HG02840 (cell line): ENCODE data around the gene SIGLEC6.

ENCODE experiments used
- ATAC-seq: cut with Tn5 transposase; IDR thresholded peaks from one replicate; pipeline ENCODE4 v1.9.1; 2021; ENCODE audit warnings: mild to moderate bottlenecking, moderate library complexity, moderate number of reproducible peaks; ENCODE audit not compliant: unreplicated experiment, low FRiP score

Gene SIGLEC6

DNA sequence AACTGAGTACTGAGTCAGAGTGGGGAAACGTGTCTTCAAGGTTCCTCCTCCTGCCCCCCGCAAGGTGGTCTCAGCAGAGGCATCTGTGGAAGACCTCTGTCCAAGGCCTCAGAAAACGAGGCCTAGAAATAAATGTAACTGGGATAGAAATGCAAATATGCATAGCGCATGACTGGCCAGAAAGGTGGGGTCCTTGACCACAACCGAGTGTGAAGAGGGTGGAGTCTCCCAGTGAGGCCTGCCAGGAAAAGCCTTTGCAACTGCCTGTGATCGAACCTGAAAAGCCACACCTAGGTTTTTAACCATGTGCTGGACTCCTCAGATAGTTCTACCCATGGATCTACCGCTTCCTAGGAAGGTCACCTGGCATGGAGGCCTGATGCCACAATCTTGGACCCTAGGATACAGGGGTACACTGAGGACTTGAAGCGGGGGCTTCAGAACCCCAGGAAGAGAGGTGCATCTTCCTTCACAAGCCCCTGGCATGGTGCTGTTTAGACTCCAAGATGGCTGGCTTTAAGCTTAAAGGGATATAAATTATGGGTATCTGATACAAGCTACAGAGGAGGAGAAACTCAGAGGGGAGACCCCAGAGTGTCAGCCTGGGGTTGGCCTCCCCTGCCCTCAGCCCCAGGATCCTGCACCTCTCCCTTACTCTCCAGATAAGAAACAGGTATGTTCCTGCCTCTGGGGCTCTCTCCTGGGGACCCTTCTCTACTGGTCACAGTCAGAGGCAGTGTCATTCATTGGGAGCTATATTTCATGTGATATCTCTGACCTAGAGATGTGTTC is 18.3 kb upstream of the SIGLEC6 start:
- no peak for ATAC-seq

- ATAC-seq = no peak
Measured at GRCh38 chr19:51548891-51549305, 17.4 kb upstream of the SIGLEC6 start.

GRCh38 chr19:51548213-51548651 is 16.8 kb upstream of the SIGLEC6 start:
- no peak for ATAC-seq

DNA sequence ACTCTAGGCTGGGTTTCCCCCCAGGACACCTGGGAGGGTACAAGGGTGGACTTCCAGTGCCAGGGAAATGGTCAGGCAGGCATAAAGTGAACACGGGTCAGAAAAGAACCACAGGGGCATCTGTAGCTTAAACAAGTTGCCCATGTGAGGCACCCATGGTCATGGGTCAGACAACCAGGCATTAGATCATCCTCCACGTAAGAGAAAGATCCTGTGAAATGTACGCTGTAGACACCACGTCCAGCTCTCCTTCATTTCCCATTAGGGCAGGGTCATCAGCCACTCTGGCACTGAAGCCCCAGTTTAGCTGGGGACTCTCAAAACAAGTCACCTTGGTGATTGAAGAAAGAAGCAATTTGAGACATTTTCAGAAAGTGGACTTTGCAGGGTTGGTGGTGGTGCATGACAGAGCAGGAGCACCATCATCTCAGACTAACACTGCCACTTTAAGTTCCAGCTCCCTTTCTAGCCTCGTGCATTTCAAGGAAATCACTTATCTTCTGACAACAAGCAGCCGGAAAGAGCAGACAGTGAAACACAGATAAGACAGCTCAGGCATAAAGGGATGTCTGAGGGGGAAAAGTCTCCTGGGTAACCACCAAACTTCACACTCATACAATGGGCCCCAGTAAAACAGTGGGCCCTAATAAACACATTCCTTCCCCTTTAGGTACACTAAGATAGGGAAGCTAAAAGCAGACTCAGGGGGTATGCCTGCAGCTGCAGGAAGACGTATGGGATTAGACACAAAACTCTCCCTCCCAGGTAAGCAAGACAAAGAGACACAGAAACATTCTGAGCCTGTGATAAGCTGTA is 16.1 kb upstream of the SIGLEC6 start:
- ATAC-seq = no peak

GRCh38 chr19:51546650-51547396 is 15.4 kb upstream of the SIGLEC6 start:
- ATAC-seq = no peak

DNA sequence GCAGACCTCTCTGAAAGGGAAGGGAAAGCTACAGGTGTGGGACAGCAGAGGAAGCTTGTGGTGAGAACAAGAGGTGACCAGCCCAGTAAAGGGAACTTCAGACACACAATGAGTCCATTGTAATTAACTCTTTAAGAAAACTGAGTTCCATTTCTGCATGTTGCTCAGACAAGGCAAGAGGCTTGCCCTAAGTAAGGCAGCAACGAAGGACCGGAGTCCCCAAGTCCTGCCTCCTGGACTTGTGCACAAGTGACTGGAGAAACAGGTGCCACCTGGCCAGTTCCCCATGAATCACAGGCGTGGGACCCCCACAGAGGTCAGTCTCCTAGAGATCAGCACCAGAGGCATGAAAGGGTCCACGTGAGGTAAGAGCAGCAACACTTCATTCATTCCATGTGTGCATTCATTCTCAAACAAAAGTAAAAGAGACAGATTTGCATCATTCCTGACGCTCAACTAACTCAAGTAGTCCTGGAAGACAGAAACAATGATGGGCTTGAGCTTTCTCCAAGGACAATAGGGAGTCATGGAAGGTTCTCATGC is 14.7 kb upstream of the SIGLEC6 start:
- ATAC-seq = no peak

DNA sequence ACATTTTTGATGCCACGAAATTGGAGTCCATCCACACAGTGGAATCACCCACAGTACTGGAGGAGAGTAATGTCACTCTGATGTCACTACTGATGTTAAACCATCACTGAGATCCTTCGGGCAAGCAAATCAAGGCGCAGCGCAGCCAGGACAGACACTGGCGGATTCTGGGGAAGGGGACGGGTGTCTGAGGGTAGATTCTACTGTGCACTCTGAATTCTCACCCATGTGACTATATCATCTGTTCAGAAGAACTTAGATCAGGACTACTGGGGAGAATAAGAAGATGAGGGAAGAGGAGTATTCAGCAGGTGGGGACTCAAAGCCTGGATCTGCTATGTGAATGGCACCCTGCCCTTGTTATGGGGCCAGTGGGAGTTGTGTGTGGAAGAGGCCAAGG is 12.6 kb upstream of the SIGLEC6 start:
- no peak for ATAC-seq

- ATAC-seq = no peak
Measured at GRCh38 chr19:51542699-51543098, 11.2 kb upstream of the SIGLEC6 start.

- ATAC-seq = no peak
Measured at GRCh38 chr19:51541458-51542357, 10.2 kb upstream of the SIGLEC6 start.

- no peak for ATAC-seq
Measured at GRCh38 chr19:51539821-51540366, 8.4 kb upstream of the SIGLEC6 start.

DNA sequence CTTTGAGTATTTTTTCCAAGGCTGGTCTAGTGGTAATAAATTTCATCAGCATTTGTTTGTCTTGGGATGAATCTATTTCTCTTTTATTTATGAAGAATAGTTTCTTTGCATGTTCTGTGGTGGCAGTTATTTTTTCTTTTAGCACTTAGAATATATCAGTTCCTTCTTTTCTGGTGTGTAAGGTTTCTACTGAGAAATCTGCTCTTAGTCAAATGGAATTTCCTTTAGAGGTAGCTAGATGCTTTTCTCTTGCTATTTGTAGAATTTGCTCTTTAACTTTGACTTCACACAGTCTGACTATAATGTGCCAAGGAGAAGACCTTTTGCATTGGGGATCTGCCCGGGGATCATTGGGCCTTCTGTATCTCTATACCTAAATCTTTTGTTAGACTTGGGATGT is 4.1 kb upstream of the SIGLEC6 start:
- ATAC-seq = no peak

DNA sequence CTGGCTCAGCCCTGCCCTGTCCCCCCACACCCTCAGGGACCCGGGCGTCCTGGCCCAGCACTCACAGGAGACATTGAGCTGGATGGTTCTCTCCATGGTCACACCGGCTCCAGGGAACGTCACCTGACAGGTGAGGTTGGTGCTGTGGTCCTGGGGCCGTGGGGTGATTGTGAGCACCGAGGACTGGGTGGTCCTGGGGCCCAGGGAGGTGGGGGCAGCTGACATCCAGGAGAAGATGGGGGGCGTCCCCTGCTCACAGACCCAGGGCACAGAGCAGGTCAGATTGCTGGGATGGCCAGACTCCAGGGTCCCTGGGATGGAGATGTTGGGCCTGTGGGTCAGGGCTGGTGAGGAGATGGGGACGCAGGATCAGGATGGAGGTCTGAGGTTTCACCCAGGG is 854 bp downstream of the SIGLEC6 start:
- ATAC-seq = no peak

- ATAC-seq = no peak
Measured at GRCh38 chr19:51529301-51529700, 2.2 kb downstream of the SIGLEC6 start.

DNA sequence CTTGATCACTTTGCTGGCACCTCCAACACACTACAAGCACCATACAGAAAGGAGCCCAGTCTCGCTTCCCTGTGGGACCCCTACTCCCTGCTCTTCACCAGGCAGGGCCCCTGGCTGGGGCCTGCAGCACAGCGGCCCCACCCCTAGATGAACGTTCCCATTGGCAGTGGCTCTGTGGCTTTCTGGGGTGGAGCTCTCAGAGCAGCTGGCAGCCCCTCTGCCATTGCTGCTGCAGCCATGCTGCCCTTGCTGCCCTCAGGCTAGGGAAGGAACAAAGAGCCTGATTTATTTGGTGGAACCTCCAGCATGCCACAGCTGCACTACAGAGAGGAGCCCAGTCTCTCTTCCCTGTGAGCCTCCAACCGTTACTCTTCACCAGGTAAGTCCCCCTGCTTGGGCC is 5.8 kb downstream of the SIGLEC6 start:
- no peak for ATAC-seq

GRCh38 chr19:51524666-51525264 is 6.7 kb downstream of the SIGLEC6 start:
- no peak for ATAC-seq

DNA sequence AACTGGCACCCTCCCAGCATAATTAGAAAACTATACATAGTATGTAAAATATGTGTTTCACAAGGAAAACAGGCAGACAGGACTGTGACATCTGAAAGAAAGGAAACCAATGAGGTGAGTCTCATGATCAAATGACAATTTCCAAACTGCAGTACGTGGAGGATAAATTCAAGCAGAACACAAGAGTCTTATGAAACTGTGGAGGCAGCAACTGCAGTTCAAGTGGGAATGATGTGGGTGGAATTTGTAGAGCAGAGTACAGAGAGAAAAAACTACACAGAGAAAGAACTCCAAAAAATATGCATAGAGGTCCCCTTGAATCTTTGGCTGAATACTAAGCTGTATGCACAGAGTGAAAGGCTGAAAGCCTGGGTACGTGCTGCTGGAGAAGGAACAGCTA is 9.7 kb downstream of the SIGLEC6 start:
- no peak for ATAC-seq

DNA sequence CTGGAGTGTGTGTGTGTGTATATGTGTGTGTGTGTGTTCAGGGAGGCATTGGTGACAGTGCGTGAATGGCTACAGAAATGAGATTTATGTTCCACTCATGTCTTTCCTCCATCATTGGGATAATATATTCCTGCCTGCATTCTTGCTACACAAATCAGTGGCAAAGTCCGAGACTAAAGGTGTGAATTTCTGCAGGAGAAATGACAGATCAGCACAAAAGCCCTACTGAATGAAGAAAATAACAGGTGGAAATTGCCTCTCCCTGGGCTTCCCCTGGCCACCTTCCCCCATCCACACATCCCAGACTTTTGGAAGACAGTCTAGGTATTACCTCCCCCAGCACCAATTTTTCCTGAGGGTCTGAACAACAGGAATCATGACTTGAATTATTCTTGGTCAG is 10.1 kb downstream of the SIGLEC6 start:
- no peak for ATAC-seq

DNA sequence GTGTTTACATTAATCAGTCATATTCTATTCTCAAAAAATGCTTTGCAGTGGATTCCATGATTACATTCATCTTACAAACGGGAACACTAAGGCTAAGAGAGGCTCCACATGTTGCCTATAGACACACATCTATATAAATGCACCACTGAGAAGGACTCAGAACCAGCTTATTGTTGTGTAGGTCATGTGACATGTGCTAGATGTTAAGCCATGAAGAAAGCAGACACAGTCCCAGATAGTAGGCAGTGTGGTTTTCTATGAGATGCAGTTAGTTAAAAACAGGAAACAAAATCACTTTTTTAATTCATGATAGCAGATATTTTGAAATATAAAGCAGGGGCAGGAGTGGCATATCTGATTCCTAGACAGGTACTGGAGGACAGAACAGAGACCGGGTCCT is 10.7 kb downstream of the SIGLEC6 start:
- ATAC-seq = no peak

- ATAC-seq = no peak
Measured at GRCh38 chr19:51514866-51515481, 16.5 kb downstream of the SIGLEC6 start.
